Liver (tissue), 9 donors: ENCODE data around the gene CNTN5. TPM values are rescaled to one million over a fixed set of nuclear protein-coding genes. Genes with fewer than 3 reads are reported as not detected.

ENCODE experiments used
- DNase-seq: peaks from one replicate; pipeline ENCODE4 v3.0.0-alpha.2; 2017; ENCODE audit warnings: low spot score
- H3K27ac ChIP-seq, 2 donors: one replicate each; pipeline ENCODE4 v1.7.0; 2013; ENCODE audit warnings: inconsistent platforms in 2 of 2, low read length in 2 of 2, control low read depth in 1 of 2, low read depth in 1 of 2, mild to moderate bottlenecking in 1 of 2
- H3K27me3 ChIP-seq, 4 donors: one replicate each; pipeline versions ENCODE4 v1.6.1 to v1.7.0; 2013; ENCODE audit warnings: low read length in 3 of 4, inconsistent platforms in 1 of 4, mild to moderate bottlenecking in 1 of 4, moderate library complexity in 1 of 4; ENCODE audit not compliant: control insufficient read depth in 4 of 4, insufficient read depth in 4 of 4
- H3K36me3 ChIP-seq, 4 donors: one replicate each; pipeline versions ENCODE4 v1.6.1 to v1.7.0; 2013; ENCODE audit warnings: low read length in 3 of 4, mild to moderate bottlenecking in 3 of 4, low read depth in 1 of 4, moderate library complexity in 1 of 4; ENCODE audit not compliant: control insufficient read depth in 4 of 4, insufficient read depth in 3 of 4
- H3K4me1 ChIP-seq, 4 donors: one replicate each; pipeline versions ENCODE4 v1.6.1 to v1.7.0; 2013; ENCODE audit warnings: low read length in 3 of 4, mild to moderate bottlenecking in 3 of 4, moderate library complexity in 1 of 4; ENCODE audit not compliant: control insufficient read depth in 4 of 4, insufficient read depth in 4 of 4
- H3K4me3 ChIP-seq, 3 donors: one replicate each; pipeline versions ENCODE4 v1.6.1 to v1.7.0; 2013; ENCODE audit warnings: low read length in 3 of 3, control low read depth in 1 of 3, low read depth in 1 of 3, mild to moderate bottlenecking in 1 of 3
- H3K9ac ChIP-seq, 2 donors: one replicate each; pipeline ENCODE4 v1.7.0; 2013; ENCODE audit warnings: low read length in 2 of 2, mild to moderate bottlenecking in 2 of 2, moderate library complexity in 2 of 2, control low read depth in 1 of 2, low read depth in 1 of 2
- H3K9me3 ChIP-seq, 4 donors: one replicate each; pipeline versions ENCODE4 v1.6.1 to v1.7.0; 2013; ENCODE audit warnings: low read length in 3 of 4; ENCODE audit not compliant: control insufficient read depth in 4 of 4
- ATF3 ChIP-seq: IDR thresholded peaks from 2 replicates; pipeline ENCODE4 v1.6.1; 2016; ENCODE audit warnings: antibody characterized with exemption
- CTCF ChIP-seq: fragments of 150-350 bp; IDR thresholded peaks from 2 replicates; pipeline ENCODE4 v1.5.1; 2017; ENCODE audit warnings: improper control_type of control experiment, low read depth, low read length; ENCODE audit not compliant: missing input control
- EGR1 ChIP-seq, 2 donors: IDR thresholded peaks; 2 replicates each; pipeline ENCODE4 v1.6.1; 2016 to 2018; ENCODE audit warnings: antibody characterized with exemption in 2 of 2, low read depth in 2 of 2
- FOXA1 ChIP-seq: IDR thresholded peaks from 2 replicates; pipeline ENCODE4 v1.6.1; 2016; ENCODE audit warnings: antibody characterized with exemption
- FOXA2 ChIP-seq: IDR thresholded peaks from 2 replicates; pipeline ENCODE4 v1.6.1; 2016; ENCODE audit warnings: antibody characterized with exemption
- GABPA ChIP-seq, 2 donors: IDR thresholded peaks in 1 of 2; conservative IDR thresholded peaks in 1 of 2; 2 replicates each; pipeline ENCODE4 v1.6.1; 2016; ENCODE audit warnings: antibody characterized with exemption in 2 of 2, mild to moderate bottlenecking in 1 of 2, moderate library complexity in 1 of 2
- HNF4A ChIP-seq, 2 donors: conservative IDR thresholded peaks; 2 replicates each; pipeline ENCODE4 v1.6.1; 2016; ENCODE audit warnings: antibody characterized with exemption in 2 of 2, mild to moderate bottlenecking in 2 of 2
- HNF4G ChIP-seq: IDR thresholded peaks from 2 replicates; pipeline ENCODE4 v1.6.1; 2016; ENCODE audit warnings: antibody characterized with exemption
- JUND ChIP-seq, 2 donors: IDR thresholded peaks; 2 replicates each; pipeline ENCODE4 v1.6.1; 2016; ENCODE audit warnings: antibody characterized with exemption in 2 of 2
- MAX ChIP-seq: IDR thresholded peaks from 2 replicates; pipeline ENCODE4 v1.6.1; 2016; ENCODE audit warnings: antibody characterized with exemption
- NR2F2 ChIP-seq: IDR thresholded peaks from 2 replicates; pipeline ENCODE4 v1.6.1; 2016; ENCODE audit warnings: antibody characterized with exemption
- RAD21 ChIP-seq, 2 donors: IDR thresholded peaks; 2 replicates each; pipeline ENCODE4 v1.6.1; 2016; ENCODE audit warnings: antibody characterized with exemption in 2 of 2, mild to moderate bottlenecking in 2 of 2
- REST ChIP-seq: IDR thresholded peaks from 2 replicates; pipeline ENCODE4 v1.6.1; 2016; ENCODE audit warnings: antibody characterized with exemption, mild to moderate bottlenecking
- RXRA ChIP-seq, 2 donors: IDR thresholded peaks; 2 replicates each; pipeline ENCODE4 v1.6.1; 2017 to 2018; ENCODE audit warnings: antibody characterized with exemption in 2 of 2, mild to moderate bottlenecking in 1 of 2
- SP1 ChIP-seq: IDR thresholded peaks from 2 replicates; pipeline ENCODE4 v1.6.1; 2018; ENCODE audit warnings: antibody characterized with exemption, mild to moderate bottlenecking
- TAF1 ChIP-seq: conservative IDR thresholded peaks from 2 replicates; pipeline ENCODE4 v1.6.1; 2016; ENCODE audit warnings: antibody characterized with exemption, mild to moderate bottlenecking
- YY1 ChIP-seq: IDR thresholded peaks from 2 replicates; pipeline ENCODE4 v1.6.1; 2016; ENCODE audit warnings: antibody characterized with exemption, mild to moderate bottlenecking
- ZBTB33 ChIP-seq: IDR thresholded peaks from 2 replicates; pipeline ENCODE4 v1.6.1; 2016; ENCODE audit warnings: antibody characterized with exemption
- WGBS: extraction: QIAGEN DNeasy Blood & Tissue Kit; methylation state at CpG from one replicate; pipeline ENCODE4 v1.1.7; 2013; 5-methylcytosine and 5-hydroxymethylcytosine counted together
- polyA plus RNA-seq, 2 donors: library from polyadenylated mRNA; stranded (reverse) in 1 of 2; unstranded in 1 of 2; fragments of 200-250 nt in 1 of 2; fragments of >200 nt in 1 of 2; fragmentation: Nextera tagmentation in 1 of 2; extraction: Ambion mirVana in 1 of 2; gene quantifications; one replicate each; pipeline versions ENCODE4 v1.2.1 to v1.2.3, GENCODE V29; 2013 to 2015
- total RNA-seq, 2 donors: library from RNA; depleted of rRNA; stranded (reverse); fragments of >200 nt; gene quantifications; one replicate each; pipeline ENCODE4 v1.2.3, GENCODE V29; 2014
- donor health status: healthy.
- donor health status: healthy.
- donor health status: healthy.
- donor health status: healthy.
- donor health status: healthy.

The CNTN5 gene
- total and polyA plus RNA-seq, 4 donors: 0.01 to 0.08 (median 0.04) TPM

- Histone ChIP-seq H3K27me3 (peaks cover 0 to 2% (median 0%) of the 10 kb centered on the region in 4 donors), H3K27ac (no peak overlapping the region), H3K9me3 (peaks cover 0 to 1% (median 0%) of the 10 kb centered on the region in 4 donors), H3K9ac (no peak overlapping the region), H3K4me1 (no peaks in the 10 kb centered on the region), H3K36me3 (no peaks in the 10 kb centered on the region), H3K4me3 (no peak overlapping the region)
- 70% methylated on average over 5 of the region's 5 CpGs for WGBS
- TF ChIP-seq SP1 (no peak), JUND (IDR thresholded peaks at IDR 0.05) (no peak), FOXA1 (no peak), GABPA (IDR thresholded peaks at IDR 0.05 in 1 of 2, conservative IDR thresholded peaks at IDR 0.05 in 1 of 2) (no peak), CTCF (no peak), TAF1 (no peak), FOXA2 (no peak)
- DNase-seq: no peak
These were observed 1164.8 kb downstream of the CNTN5 start for GRCh38 chr11:100185588-100185987.

GRCh38 chr11:100188137-100188783 lies 1167.5 kb downstream of the CNTN5 start:
- 73% methylated on average over 6 of the region's 6 CpGs for WGBS
- no peak for DNase-seq

More at GRCh38 chr11:100188137-100188783, 1167.5 kb downstream of the CNTN5 start:
- peaks cover 0 to 1% (median 0%) of the 10 kb centered on the region in 4 donors for H3K9me3 ChIP-seq
- no peak for TF ChIP-seq TAF1
- no peak for TF ChIP-seq ATF3
- TF ChIP-seq FOXA1: no peak
- no peak for TF ChIP-seq GABPA (IDR thresholded peaks at IDR 0.05 in 1 of 2, conservative IDR thresholded peaks at IDR 0.05 in 1 of 2)
- TF ChIP-seq YY1: no peak
- TF ChIP-seq NR2F2: no peak
- TF ChIP-seq HNF4A (conservative IDR thresholded peaks at IDR 0.05): no peak
- TF ChIP-seq HNF4G: no peak
- no peak for TF ChIP-seq SP1
- TF ChIP-seq EGR1 (IDR thresholded peaks at IDR 0.05; ENCODE audit: low read depth in 2 of 2): no peak
- no peak for TF ChIP-seq MAX
- TF ChIP-seq RAD21 (IDR thresholded peaks at IDR 0.05): no peak
- TF ChIP-seq JUND (IDR thresholded peaks at IDR 0.05): no peak
- no peak for TF ChIP-seq FOXA2
- no peak for TF ChIP-seq RXRA (IDR thresholded peaks at IDR 0.05)
- no peak for TF ChIP-seq REST
- TF ChIP-seq CTCF: no peak
- no peak for TF ChIP-seq ZBTB33
- H3K4me1 ChIP-seq: no peaks in the 10 kb centered on the region
- H3K4me3 ChIP-seq: no peak overlapping the region
- H3K27me3 ChIP-seq: no peaks in the 10 kb centered on the region
- H3K36me3 ChIP-seq: no peaks in the 10 kb centered on the region
- H3K9ac ChIP-seq: no peak overlapping the region
- H3K27ac ChIP-seq: no peak overlapping the region
